Epithelial cell of proximal tubule (primary cell): ENCODE measurements around the gene ARF1. TPM values are rescaled to one million over a fixed set of nuclear protein-coding genes. Genes with fewer than 3 reads are reported as not detected.

ENCODE experiments used
- DNase-seq: peaks from one replicate; pipeline ENCODE4 v3.0.0-alpha.2; 2011; ENCODE audit warnings: low read depth
- H3K4me3 ChIP-seq: 2 replicates; pipeline ENCODE4 v1.5.1; 2011; ENCODE audit warnings: low read depth, mild to moderate bottlenecking, low read length
- total RNA-seq: library from RNA; depleted of rRNA; stranded (reverse); fragments of >200 nt; gene quantifications from 2 replicates; pipeline ENCODE4 v1.2.3, GENCODE V29; 2015
- TF ChIP-seq, protein P1 (sequence below): conservative IDR thresholded peaks from 2 replicates; pipeline ENCODE4 v1.5.1; 2012; ENCODE audit warnings: low read depth, mild to moderate bottlenecking, low read length

Gene ARF1
- total RNA-seq, 1 donor from 2014 or later, result 303 TPM

GRCh38 chr1:228038387-228039005 lies 44.0 kb upstream of the ARF1 start:
- TF ChIP-seq, protein P1, sequence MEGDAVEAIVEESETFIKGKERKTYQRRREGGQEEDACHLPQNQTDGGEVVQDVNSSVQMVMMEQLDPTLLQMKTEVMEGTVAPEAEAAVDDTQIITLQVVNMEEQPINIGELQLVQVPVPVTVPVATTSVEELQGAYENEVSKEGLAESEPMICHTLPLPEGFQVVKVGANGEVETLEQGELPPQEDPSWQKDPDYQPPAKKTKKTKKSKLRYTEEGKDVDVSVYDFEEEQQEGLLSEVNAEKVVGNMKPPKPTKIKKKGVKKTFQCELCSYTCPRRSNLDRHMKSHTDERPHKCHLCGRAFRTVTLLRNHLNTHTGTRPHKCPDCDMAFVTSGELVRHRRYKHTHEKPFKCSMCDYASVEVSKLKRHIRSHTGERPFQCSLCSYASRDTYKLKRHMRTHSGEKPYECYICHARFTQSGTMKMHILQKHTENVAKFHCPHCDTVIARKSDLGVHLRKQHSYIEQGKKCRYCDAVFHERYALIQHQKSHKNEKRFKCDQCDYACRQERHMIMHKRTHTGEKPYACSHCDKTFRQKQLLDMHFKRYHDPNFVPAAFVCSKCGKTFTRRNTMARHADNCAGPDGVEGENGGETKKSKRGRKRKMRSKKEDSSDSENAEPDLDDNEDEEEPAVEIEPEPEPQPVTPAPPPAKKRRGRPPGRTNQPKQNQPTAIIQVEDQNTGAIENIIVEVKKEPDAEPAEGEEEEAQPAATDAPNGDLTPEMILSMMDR, result no peak
- no peak for DNase-seq
- no peak overlapping the region for H3K4me3 ChIP-seq

DNA sequence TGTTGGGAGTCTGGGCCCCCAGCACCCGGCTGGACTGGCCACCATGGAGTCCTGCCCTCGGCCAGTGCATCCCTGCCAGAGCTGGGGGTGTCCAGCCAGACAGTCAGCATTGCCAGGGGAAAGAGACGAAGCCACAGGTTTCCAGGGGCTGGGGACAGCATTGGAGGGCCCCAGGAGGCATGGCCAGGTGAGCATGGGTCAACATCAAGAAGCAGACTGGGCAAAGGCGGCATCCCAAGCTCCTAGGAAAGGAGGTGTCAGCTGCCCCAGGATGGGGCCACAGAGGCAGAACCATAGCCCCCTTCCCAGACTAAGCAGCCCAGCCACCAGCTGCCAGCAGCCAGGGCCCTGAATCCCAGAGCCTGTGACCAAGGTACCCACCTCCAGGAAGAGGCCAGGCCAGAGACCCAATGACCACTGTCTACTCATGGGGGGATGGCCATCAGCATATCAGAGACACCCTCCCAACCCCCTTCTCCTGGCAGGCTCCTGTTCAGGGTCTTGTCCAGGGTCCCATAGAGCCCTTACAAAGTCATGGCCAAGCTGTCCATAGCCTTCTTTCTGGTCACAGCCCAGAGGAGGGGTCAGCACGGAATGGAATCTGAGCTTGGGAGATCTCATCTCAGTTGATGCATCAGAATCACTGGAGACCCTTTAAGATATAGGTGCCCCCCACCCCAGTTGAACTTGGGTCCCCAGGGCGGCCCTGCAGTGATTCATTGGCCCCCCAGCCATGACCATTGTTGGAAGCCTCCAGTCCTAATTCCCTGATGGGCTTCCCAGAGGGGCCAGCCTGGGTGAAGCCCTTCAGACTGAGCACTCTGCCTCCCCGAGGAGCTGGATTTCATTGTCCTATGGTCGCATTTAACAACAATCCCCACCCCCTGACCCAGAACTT lies 43.3 kb upstream of the ARF1 start:
- TF ChIP-seq, protein P1, result no peak
- DNase-seq, result no peak
- no peak overlapping the region for H3K4me3 ChIP-seq

- DNase-seq, result no peak
- TF ChIP-seq, protein P1, result no peak
- H3K4me3 ChIP-seq, result no peak overlapping the region
These were observed 42.5 kb upstream of the ARF1 start for GRCh38 chr1:228039986-228040385.

DNA sequence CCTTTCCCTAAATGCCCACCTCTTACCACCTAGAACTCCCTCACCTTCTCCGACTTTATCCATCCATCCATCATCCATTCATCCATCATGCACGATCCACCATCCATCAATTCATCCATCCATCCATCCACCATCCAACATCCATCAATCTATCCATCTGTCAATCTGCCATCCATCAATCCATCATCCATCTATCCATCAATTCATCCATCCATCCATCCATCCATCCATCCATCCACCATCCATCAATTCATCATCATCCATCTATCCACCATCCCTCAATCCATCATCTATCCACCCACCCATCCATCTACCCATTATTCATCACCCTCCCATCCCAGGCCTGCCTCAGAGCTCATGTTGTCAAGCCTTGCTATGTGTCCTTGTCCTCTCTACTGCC lies 41.2 kb upstream of the ARF1 start:
- TF ChIP-seq, protein P1, result no peak
- no peak overlapping the region for H3K4me3 ChIP-seq
- no peak for DNase-seq

DNA sequence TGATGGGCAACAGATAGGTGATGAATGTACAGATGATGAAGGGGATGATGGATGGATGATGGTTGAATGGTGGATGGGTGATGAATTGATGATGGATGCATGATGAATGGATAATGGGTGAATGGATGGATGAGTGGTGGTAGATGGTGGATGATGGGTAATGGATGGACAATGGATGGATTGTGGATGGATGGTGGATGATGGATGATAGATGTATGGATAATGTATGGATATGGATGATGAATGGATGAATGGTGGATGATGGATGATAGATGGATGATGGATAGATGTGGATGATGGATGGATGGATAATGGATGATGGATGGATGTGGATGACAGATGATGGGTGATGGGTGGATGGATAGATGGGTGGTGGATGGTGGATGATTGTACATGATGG lies 40.0 kb upstream of the ARF1 start:
- H3K4me3 ChIP-seq, result no peak overlapping the region
- DNase-seq, result no peak
- TF ChIP-seq, protein P1, result no peak

DNA sequence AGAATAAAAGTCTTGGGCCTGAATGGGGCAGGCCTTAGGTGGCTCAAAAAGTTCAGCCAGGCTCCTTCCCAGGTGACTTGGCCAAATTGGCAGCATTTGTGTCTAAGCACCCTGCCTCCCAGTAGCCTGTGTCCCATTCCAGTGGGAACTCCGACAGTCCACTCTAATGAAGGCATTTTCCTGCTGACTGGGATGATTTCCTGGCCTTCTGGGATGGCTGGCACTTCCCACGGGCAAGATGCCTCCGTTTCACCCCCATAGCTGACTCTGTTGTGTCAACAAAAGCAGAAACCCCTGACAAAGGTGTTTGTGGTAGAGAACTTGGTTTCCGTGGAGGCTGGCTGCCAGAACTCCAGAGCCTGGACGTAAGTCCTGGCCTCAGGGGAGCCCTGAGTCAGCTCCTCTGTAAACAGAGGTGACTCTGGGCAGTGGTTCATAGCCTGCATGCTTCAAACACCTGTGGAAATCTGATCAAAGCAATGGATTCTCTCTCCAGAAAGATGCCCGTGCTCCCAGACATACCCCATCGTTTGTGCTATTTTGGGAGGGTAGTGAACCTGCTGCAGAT lies 39.1 kb upstream of the ARF1 start:
- DNase-seq, result no peak
- H3K4me3 ChIP-seq, result no peak overlapping the region
- TF ChIP-seq, protein P1, result no peak

- no peak for DNase-seq
- TF ChIP-seq, protein P1, result no peak
- H3K4me3 ChIP-seq, result no peak overlapping the region
These were observed 37.5 kb upstream of the ARF1 start for GRCh38 chr1:228044961-228045360.
